ENCODE data around the gene MLXIP. TPM values are rescaled to one million over a fixed set of nuclear protein-coding genes. Genes with fewer than 3 reads are reported as not detected.

Gene MLXIP
- total RNA-seq, 4 donors from 2014 or later: 33.8 to 82.2 (median 50.9) TPM

DNA sequence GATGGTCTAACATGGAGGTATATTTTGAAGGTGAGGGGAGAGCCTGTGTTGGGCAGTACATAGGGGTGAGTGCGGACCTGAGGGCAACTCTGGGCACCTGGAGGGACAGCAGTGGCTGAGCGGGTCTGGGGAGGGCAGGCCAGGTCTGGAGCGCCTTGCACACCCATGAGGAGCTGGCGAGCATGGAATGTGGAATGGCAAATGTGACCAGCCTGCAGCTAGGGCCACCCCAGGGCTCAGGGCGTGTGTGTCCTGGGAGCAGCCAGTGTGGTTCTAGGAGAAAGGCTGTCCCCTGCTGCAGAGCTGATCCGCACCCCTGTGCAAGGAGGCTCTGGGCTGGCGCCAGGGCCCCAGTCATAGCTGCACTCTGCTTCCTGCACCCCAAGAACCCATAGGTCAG lies 32.4 kb upstream of the MLXIP start:
- H3K4me3 ChIP-seq: no peak overlapping the region
- no peaks in the 10 kb centered on the region for H3K27me3 ChIP-seq
- no peak overlapping the region for H3K27ac ChIP-seq (replicated peaks in 1 of 4)
- peaks cover 9 to 56% (median 36%) of the 10 kb centered on the region in 4 donors for H3K36me3 ChIP-seq
- no peak for DNase-seq (ENCODE audit: extremely low spot score)
- peaks cover 6 to 11% (median 8%) of the 10 kb centered on the region in 4 donors for H3K4me1 ChIP-seq
- TF ChIP-seq POLR2AphosphoS5 (IDR thresholded peaks at IDR 0.05) (no peak), POLR2A (IDR thresholded peaks at IDR 0.05; ENCODE audit: low read depth) (no peak), EP300 (IDR thresholded peaks at IDR 0.05) (no peak)
- TF ChIP-seq, protein P1, sequence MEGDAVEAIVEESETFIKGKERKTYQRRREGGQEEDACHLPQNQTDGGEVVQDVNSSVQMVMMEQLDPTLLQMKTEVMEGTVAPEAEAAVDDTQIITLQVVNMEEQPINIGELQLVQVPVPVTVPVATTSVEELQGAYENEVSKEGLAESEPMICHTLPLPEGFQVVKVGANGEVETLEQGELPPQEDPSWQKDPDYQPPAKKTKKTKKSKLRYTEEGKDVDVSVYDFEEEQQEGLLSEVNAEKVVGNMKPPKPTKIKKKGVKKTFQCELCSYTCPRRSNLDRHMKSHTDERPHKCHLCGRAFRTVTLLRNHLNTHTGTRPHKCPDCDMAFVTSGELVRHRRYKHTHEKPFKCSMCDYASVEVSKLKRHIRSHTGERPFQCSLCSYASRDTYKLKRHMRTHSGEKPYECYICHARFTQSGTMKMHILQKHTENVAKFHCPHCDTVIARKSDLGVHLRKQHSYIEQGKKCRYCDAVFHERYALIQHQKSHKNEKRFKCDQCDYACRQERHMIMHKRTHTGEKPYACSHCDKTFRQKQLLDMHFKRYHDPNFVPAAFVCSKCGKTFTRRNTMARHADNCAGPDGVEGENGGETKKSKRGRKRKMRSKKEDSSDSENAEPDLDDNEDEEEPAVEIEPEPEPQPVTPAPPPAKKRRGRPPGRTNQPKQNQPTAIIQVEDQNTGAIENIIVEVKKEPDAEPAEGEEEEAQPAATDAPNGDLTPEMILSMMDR (IDR thresholded peaks at IDR 0.05): no peak
- intact Hi-C loops (cut with DNase I): no loop called here
- WGBS: 83% methylated on average over 7 of the region's 7 CpGs
- H3K9me3 ChIP-seq: no peaks in the 10 kb centered on the region

DNA sequence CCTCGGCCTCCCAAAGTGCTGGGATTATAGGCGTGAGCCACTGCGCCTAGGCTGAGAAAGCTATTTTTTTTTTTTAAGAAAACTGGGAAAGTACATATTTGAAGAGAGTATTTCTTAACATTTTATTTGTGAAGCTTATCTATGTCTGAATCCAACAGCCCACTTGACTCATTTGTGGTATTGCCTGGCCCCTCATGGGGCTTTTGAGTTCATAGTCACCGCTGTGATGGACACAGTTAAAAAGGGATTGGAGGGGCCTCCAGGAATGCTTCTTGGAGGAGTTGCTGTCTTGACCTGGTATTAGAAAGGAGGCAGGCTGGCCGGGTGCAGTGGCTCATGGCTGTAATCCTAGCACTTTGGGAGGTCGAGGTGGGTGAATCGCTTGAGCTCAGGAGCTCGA lies 30.4 kb upstream of the MLXIP start:
- peaks cover 16 to 26% (median 23%) of the 10 kb centered on the region in 4 donors for H3K4me1 ChIP-seq
- TF ChIP-seq EP300 (IDR thresholded peaks at IDR 0.05): no peak
- no peak for TF ChIP-seq POLR2A (IDR thresholded peaks at IDR 0.05; ENCODE audit: low read depth)
- DNase-seq (ENCODE audit: extremely low spot score): no peak
- intact Hi-C loops (cut with DNase I): no loop called here
- H3K27me3 ChIP-seq: no peaks in the 10 kb centered on the region
- peaks cover 9 to 43% (median 35%) of the 10 kb centered on the region in 4 donors for H3K36me3 ChIP-seq
- H3K27ac ChIP-seq (replicated peaks in 1 of 4): no peak overlapping the region
- H3K4me3 ChIP-seq: no peak overlapping the region
- WGBS: 90% methylated on average over 8 of the region's 8 CpGs
- H3K9me3 ChIP-seq: no peaks in the 10 kb centered on the region

DNA sequence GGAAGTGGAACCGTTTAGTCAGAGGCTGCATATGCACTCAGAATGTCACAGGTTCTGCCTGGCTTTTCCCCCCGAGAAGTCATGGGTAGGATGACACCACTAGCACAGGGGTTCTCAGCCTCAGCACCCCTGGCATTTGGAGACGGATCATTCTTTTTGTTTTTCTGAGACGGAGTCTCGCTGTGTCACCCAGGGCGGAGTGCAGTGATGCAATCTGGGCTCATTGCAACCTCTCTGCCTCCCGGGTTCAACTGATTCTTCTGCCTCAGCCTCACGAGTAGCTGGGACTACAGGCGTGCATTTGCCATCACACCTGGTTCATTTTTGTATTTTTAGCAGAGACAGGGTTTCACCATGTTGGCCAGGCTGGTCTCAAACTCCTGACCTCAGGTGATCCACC lies 28.7 kb upstream of the MLXIP start:
- no peak for DNase-seq (ENCODE audit: extremely low spot score)
- WGBS: 84% methylated on average over 9 of the region's 9 CpGs
- Histone ChIP-seq H3K27ac (replicated peaks in 1 of 4) (no peak overlapping the region), H3K9me3 (no peaks in the 10 kb centered on the region), H3K27me3 (no peaks in the 10 kb centered on the region), H3K36me3 (peaks cover 0 to 27% (median 22%) of the 10 kb centered on the region in 4 donors), H3K4me3 (no peak overlapping the region), H3K4me1 (peaks cover 23 to 35% (median 30%) of the 10 kb centered on the region in 4 donors)
- intact Hi-C loops (cut with DNase I): no loop called here
- no peak for TF ChIP-seq POLR2AphosphoS5 (IDR thresholded peaks at IDR 0.05)
- TF ChIP-seq POLR2A (IDR thresholded peaks at IDR 0.05; ENCODE audit: low read depth): no peak
- TF ChIP-seq, protein P1 (IDR thresholded peaks at IDR 0.05): no peak
- TF ChIP-seq EP300 (IDR thresholded peaks at IDR 0.05): no peak

DNA sequence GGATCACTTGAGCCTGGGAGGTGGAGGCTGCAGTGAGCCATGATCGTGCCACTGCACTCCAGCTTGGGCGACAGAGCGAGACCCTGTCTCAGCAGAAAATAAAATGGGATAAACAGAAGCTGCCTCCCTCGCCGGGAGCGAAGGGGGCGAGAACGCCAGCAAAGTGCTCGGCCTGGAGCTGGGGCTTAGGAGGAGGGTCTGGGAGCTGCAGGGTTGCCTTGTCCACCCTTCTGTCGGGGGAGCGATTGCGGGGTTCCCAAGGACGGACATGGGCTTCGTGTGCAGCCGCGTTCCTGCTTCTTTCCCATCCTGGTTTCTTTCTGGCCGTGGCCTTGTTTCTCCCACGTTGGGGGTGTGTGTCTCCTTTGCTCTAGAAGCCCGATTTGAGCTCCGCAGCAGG lies 27.9 kb upstream of the MLXIP start:
- Histone ChIP-seq H3K36me3 (peaks cover 0 to 29% (median 19%) of the 10 kb centered on the region in 4 donors), H3K27me3 (no peaks in the 10 kb centered on the region), H3K4me3 (no peak overlapping the region), H3K27ac (replicated peaks in 1 of 4) (peak overlapping the region; percentile 63 to 79 (median 76)), H3K9me3 (no peaks in the 10 kb centered on the region), H3K4me1 (peaks cover 23 to 37% (median 33%) of the 10 kb centered on the region in 4 donors)
- no peak for TF ChIP-seq POLR2AphosphoS5 (IDR thresholded peaks at IDR 0.05)
- no peak for TF ChIP-seq EP300 (IDR thresholded peaks at IDR 0.05)
- TF ChIP-seq, protein P1 (IDR thresholded peaks at IDR 0.05): no peak
- no peak for TF ChIP-seq POLR2A (IDR thresholded peaks at IDR 0.05; ENCODE audit: low read depth)
- WGBS: 87% methylated on average over 20 of the region's 20 CpGs
- intact Hi-C loops (cut with DNase I): no loop called here
- no peak for DNase-seq (ENCODE audit: extremely low spot score)

DNA sequence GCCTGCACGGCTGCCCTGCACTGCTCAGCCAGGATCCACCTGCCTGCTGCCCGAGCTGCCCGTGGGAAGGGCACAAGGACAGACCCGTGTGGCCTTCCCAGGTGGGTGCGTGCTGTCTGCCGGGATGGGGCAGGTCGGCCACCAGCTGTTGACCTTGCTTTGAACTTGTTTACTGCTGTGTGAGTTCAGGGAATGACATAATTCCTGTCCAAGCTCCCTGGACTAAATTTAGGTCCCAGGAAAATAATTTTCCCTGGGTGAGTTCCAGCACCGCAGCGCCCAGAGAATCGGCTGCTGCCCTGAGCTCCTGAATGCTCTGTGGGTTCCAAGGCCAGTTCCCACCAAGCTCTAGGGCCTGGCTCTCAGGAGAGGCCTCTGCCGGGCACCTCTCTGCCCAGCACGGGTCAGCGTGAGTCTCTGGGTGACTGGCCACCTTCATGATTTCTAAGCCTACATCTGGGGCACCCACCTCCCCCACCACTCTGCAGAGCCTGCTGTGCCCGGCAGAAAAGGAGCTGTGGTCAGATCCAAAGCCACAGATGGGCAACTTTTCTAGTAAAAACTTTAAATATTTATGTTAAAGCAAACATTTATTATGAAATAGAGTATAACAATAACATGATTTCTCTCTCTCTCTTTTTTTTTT lies 27.2 kb upstream of the MLXIP start:
- WGBS: 47% methylated on average over 5 of the region's 14 CpGs
- intact Hi-C loops (cut with DNase I): no loop called here
- no peak overlapping the region for H3K4me3 ChIP-seq

More for the DNA sequence above, 27.2 kb upstream of the MLXIP start:
- DNase-seq (ENCODE audit: extremely low spot score): no peak
- Histone ChIP-seq H3K36me3 (peaks cover 0 to 30% (median 17%) of the 10 kb centered on the region in 4 donors), H3K4me1 (peaks cover 23 to 37% (median 33%) of the 10 kb centered on the region in 4 donors), H3K27me3 (no peaks in the 10 kb centered on the region), H3K27ac (replicated peaks in 1 of 4) (peak overlapping the region; percentile 63 to 79 (median 76)), H3K9me3 (no peaks in the 10 kb centered on the region)
- TF ChIP-seq EP300 (IDR thresholded peaks at IDR 0.05) (no peak), POLR2AphosphoS5 (IDR thresholded peaks at IDR 0.05) (peak in 1 of 2 donors; percentile 58)
